Mammary microvascular endothelial cell (primary cell): ENCODE measurements around the gene ATP1A1. TPM values are rescaled to one million over a fixed set of nuclear protein-coding genes. Genes with fewer than 3 reads are reported as not detected.

ENCODE experiments used
- total RNA-seq: library from RNA; depleted of rRNA; stranded (reverse); fragments of >200 nt; gene quantifications from 2 replicates; pipeline ENCODE4 v1.2.3, GENCODE V29; 2015

The ATP1A1 gene
- 266 and 278 TPM in 2 replicates for total RNA-seq

GRCh38 chr1:116372651-116373430 lies at the start of gene ATP1A1:
Gene ATP1A1 (plus strand): TSS chr1:116373244. CDS start chr1:116373512, 268 bp downstream.

Other genes with a start within 250 kb of the ATP1A1 start
- 9.7 and 19.7 TPM in 2 replicates for gene CD58, start 197.8 kb downstream of the ATP1A1 start, total RNA-seq